ENCODE measurements around the gene SMIM10L1. TPM values are rescaled to one million over a fixed set of nuclear protein-coding genes. Genes with fewer than 3 reads are reported as not detected.

The SMIM10L1 gene
- 3.2 and 3.5 TPM in 2 replicates for total RNA-seq

DNA sequence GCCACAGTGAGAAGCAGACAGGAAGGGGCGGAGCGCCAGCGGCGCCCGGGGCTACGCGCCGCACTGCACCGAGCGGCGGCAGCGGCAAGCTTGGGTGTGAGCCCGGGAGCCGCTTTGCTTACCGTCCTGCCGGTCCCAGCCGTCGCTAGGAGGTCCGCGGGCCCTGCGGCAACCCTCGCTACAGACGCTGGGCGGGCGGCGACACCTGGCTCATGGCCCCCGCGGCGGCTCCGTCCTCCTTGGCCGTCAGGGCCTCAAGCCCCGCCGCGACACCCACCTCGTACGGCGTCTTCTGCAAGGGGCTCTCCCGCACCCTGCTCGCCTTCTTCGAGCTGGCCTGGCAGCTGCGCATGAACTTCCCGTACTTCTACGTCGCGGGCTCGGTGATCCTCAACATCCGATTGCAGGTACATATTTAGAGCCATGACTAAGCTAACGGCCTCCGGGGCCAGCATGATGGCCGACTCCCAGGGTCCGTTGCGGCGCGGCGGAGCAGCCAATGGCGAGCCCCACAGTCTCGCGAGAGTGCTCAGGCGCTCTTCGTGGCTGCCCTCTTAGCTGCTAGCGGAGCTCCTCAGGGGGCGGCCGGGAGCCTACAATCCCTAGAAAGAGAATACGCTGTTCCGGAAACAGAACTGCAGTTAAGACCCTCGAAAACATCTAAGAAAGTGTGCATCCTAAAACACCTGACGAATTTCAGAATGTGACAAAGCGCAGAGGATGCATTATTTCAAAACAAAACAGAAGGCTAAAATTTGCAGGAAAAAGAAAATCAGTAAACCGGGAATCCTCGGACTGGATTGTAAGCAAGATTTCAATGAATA is at the start of gene SMIM10L1:
Gene SMIM10L1 (plus strand): TSS at position 50 of the 824 bp plus-strand sequence. CDS start 163 bp downstream, at position 213.
- Histone ChIP-seq H3K4me3 (ENCODE audit: low read depth, low read length) (peak within 1 kb of the TSS; percentile 77), H3K36me3 (ENCODE audit: control insufficient read depth, insufficient read depth, low read length) (no peaks in the 10 kb centered on the region), H3K27me3 (ENCODE audit: control insufficient read depth, insufficient read depth, low read length) (no peaks in the 10 kb centered on the region)
- FAIRE-seq = no peak
- TF ChIP-seq, protein P1, sequence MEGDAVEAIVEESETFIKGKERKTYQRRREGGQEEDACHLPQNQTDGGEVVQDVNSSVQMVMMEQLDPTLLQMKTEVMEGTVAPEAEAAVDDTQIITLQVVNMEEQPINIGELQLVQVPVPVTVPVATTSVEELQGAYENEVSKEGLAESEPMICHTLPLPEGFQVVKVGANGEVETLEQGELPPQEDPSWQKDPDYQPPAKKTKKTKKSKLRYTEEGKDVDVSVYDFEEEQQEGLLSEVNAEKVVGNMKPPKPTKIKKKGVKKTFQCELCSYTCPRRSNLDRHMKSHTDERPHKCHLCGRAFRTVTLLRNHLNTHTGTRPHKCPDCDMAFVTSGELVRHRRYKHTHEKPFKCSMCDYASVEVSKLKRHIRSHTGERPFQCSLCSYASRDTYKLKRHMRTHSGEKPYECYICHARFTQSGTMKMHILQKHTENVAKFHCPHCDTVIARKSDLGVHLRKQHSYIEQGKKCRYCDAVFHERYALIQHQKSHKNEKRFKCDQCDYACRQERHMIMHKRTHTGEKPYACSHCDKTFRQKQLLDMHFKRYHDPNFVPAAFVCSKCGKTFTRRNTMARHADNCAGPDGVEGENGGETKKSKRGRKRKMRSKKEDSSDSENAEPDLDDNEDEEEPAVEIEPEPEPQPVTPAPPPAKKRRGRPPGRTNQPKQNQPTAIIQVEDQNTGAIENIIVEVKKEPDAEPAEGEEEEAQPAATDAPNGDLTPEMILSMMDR (IDR thresholded peaks at IDR 0.05; ENCODE audit: insufficient read depth, low read length, severe bottlenecking) = no peak
- DNase-seq (ENCODE audit: low read depth) = peak; percentile 89

DNA sequence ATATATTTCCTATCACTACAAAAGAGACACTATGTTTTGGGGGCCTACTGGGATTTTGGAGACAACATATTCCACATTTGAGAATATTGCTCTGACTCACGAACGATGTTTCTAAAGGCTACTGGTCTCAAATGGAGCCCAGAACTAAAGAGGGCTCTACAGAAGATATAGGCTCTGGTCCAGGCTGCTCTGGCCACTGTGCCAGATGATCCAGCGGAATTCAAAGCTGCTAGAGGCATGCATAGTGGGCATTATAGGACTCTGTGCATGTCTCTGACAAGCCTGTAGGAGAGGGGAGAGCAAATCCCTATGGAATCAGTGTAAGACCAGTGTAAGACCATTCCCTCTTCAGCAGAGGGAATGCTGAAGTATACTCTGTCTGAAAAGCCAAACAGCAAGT is 40.6 kb upstream of the SMIM10L1 start:
- Histone ChIP-seq H3K4me3 (ENCODE audit: low read depth, low read length) (no peak overlapping the region), H3K27me3 (ENCODE audit: control insufficient read depth, insufficient read depth, low read length) (no peaks in the 10 kb centered on the region), H3K36me3 (ENCODE audit: control insufficient read depth, insufficient read depth, low read length) (no peaks in the 10 kb centered on the region)
- DNase-seq (ENCODE audit: low read depth) (no peak), FAIRE-seq (no peak)
- TF ChIP-seq, protein P1 (IDR thresholded peaks at IDR 0.05; ENCODE audit: insufficient read depth, low read length, severe bottlenecking) = no peak

DNA sequence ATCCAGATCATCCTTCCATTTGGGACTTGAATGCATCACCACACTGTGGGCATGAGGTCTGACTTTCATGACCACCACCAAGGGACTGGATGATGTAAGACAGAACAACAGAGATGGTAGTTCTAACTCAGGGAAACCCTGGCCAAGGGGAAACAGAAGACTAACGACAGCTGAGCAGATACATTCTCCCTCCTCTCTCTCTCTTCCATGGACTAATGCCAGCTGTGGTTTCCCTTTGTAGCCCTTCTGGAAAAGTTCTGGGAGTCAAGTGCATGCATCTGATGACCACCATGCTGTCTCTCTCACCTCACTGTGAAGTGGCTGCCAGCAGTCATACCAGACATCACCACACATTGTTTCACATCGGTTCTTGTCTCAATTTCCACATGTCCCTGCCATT is 40.0 kb upstream of the SMIM10L1 start:
- TF ChIP-seq, protein P1 (IDR thresholded peaks at IDR 0.05; ENCODE audit: insufficient read depth, low read length, severe bottlenecking) = no peak
- Histone ChIP-seq H3K36me3 (ENCODE audit: control insufficient read depth, insufficient read depth, low read length) (no peaks in the 10 kb centered on the region), H3K27me3 (ENCODE audit: control insufficient read depth, insufficient read depth, low read length) (no peaks in the 10 kb centered on the region), H3K4me3 (ENCODE audit: low read depth, low read length) (no peak overlapping the region)
- no peak for FAIRE-seq
- DNase-seq (ENCODE audit: low read depth) = no peak

DNA sequence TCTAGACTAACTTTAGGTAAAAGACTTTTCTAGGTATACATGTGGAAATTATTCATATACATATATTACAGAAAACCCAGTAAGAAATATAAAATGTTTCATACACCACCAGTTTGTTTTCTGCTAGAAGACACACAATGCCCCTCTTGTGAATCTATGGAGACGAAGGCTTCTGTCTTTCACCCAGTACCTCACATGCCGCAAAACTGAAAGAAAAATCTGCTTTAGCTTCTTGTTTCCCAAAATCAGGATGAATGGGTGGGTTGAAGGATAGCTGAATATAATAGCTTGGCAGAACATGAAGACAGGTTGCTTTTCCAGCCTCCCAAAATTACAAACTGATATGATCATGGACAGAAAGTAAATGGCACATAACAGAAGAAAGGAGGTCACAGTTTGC is 37.8 kb upstream of the SMIM10L1 start:
- H3K27me3 ChIP-seq (ENCODE audit: control insufficient read depth, insufficient read depth, low read length) = no peaks in the 10 kb centered on the region
- FAIRE-seq = no peak
- TF ChIP-seq, protein P1 (IDR thresholded peaks at IDR 0.05; ENCODE audit: insufficient read depth, low read length, severe bottlenecking) = no peak

DNA sequence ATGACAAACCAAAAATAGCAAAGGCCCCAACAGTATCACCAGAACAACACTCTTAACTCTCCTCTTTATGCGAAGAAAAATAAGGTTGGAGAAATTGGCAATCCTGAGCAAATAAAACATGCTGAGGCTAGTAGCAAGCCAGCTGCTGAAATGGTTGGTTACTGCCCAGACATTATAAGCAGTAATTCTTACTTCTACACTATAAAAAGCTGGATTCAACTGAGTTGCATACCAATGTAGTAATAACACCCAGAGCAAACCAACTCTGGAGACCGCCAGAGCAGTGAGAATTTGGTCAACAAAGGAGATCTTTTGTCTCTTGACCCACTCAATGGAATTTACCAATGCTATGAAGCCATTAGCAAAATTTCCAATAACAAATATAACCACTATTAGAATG is 37.2 kb upstream of the SMIM10L1 start:
- Histone ChIP-seq H3K27me3 (ENCODE audit: control insufficient read depth, insufficient read depth, low read length) (no peaks in the 10 kb centered on the region), H3K36me3 (ENCODE audit: control insufficient read depth, insufficient read depth, low read length) (no peaks in the 10 kb centered on the region), H3K4me3 (ENCODE audit: low read depth, low read length) (no peak overlapping the region)
- FAIRE-seq (no peak), DNase-seq (ENCODE audit: low read depth) (peak; percentile 32)
- TF ChIP-seq, protein P1 (IDR thresholded peaks at IDR 0.05; ENCODE audit: insufficient read depth, low read length, severe bottlenecking) = no peak

More for the DNA sequence above, 37.8 kb upstream of the SMIM10L1 start:
- no peak for DNase-seq (ENCODE audit: low read depth)
- no peak overlapping the region for H3K4me3 ChIP-seq (ENCODE audit: low read depth, low read length)
- no peaks in the 10 kb centered on the region for H3K36me3 ChIP-seq (ENCODE audit: control insufficient read depth, insufficient read depth, low read length)

Data from bronchial epithelial cell (primary cell).